GM12878 (cell line): Measurements from ENCODE around the gene BRCA1. TPM values are rescaled to one million over a fixed set of nuclear protein-coding genes. Genes with fewer than 3 reads are reported as not detected.

ENCODE experiments used
- FOXK2 ChIP-seq: fragments of 450-650 bp; IDR thresholded peaks from 2 replicates; pipeline ENCODE4 v1.6.1; 2017; ENCODE audit warnings: mild to moderate bottlenecking, moderate library complexity
- HCFC1 ChIP-seq: fragments of 150-350 bp; IDR thresholded peaks from 2 replicates; pipeline ENCODE4 v1.6.1; 2014; ENCODE audit warnings: low read length
- NR2C1 ChIP-seq: fragments of 450-650 bp; IDR thresholded peaks from 2 replicates; pipeline ENCODE4 v1.6.1; 2017; ENCODE audit warnings: antibody characterized with exemption, mild to moderate bottlenecking, moderate library complexity
- PAX5 ChIP-seq: IDR thresholded peaks from 2 replicates; pipeline ENCODE4 v1.6.1; 2011; ENCODE audit warnings: low read depth, low read length, borderline replicate concordance
- RUNX3 ChIP-seq: IDR thresholded peaks from 2 replicates; pipeline ENCODE4 v1.6.1; 2012; ENCODE audit warnings: low read length, inconsistent platforms
- YY1 ChIP-seq: IDR thresholded peaks from 2 replicates; pipeline ENCODE4 v1.6.1; 2011; ENCODE audit warnings: low read depth, mild to moderate bottlenecking, low read length
- ZNF217 ChIP-seq: fragments of 450-650 bp; IDR thresholded peaks from 2 replicates; pipeline ENCODE4 v1.6.1; 2017; ENCODE audit warnings: antibody characterized with exemption, mild to moderate bottlenecking
- polyA plus RNA-seq, 11 experiments: library from polyadenylated mRNA; depleted of rRNA in 4 of 11; unstranded in 6 of 11; stranded (reverse) in 5 of 11; fragments of >200 nt; fragmentation: Nextera tagmentation in 4 of 11; fragmentation: Illumina TruSeq in 1 of 11; extraction: Ambion mirVana in 4 of 11; extraction: Trizol in 1 of 11; gene quantifications; 1 replicate in 1 of 11; 2 replicates in 10 of 11; pipeline versions ENCODE4 v1.2.1 to v1.2.3, GENCODE V29; 2011 to 2016; ENCODE audit warnings: inconsistent platforms in 2 of 11, missing spikeins in 2 of 11, low read depth in 1 of 11
- total RNA-seq, 4 experiments: library from RNA; depleted of rRNA in 3 of 4; stranded (reverse); fragments of >200 nt in 3 of 4; fragmentation: Illumina TruSeq in 1 of 4; extraction: Trizol in 1 of 4; gene quantifications; 2 replicates each; pipeline versions ENCODE4 v1.2.1 to v1.2.3, GENCODE V29; 2013 to 2021
- TF ChIP-seq, protein P1 (sequence below): fragments of 450-650 bp; IDR thresholded peaks from 2 replicates; pipeline ENCODE4 v1.6.1; 2018; ENCODE audit warnings: borderline replicate concordance, mild to moderate bottlenecking; ENCODE audit not compliant: partially characterized antibody
- TF ChIP-seq, protein P2 (sequence below): fragments of 450-650 bp; IDR thresholded peaks from 2 replicates; pipeline ENCODE4 v1.6.1; 2017; ENCODE audit warnings: mild to moderate bottlenecking

BRCA1 gene
- total and polyA plus RNA-seq, 10 of the 15 experiments (the other 5 are each of a cell fraction or from before 2014, with no cell fraction given), result 16.8 to 71.2 (median 44.2) TPM

DNA sequence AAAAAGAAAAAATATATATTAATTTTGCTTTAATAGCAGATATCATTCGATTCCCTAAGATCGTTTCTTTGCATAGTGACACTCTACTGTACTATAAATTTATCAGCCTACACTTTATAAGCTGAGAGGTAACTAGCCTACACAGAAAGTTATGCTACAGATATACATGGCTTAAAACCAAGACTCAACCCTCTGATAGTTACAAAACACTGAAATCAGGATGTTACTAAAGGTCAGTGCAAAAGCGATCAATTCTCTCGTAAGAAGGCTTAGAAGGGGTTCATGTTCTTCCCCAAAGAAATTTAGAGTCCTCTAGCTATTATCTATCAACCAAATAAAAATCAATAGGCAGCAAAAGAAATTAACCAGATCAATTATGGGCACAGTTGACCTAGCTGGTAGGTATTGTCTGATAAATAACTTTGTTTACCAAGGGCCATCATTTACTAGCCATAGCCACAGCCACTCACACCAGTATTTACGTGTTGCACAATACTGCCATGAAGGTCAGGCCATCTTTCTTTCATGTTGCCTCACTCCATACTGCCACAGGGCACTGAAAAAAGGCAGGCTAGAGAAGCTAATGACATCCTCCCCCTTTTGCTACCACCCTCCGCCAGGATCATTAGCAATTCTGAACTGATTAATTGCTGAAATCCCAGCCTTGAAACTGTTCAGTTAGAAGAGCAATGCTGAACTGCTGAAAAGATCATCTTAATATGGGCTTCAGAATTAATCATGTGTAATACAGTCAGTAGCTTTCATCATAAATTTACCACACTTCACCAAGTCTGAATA lies 56.4 kb downstream of the BRCA1 start (continued):
- TF ChIP-seq PAX5, result no peak
- no peak for TF ChIP-seq FOXK2
- no peak for TF ChIP-seq RUNX3
- TF ChIP-seq YY1, result no peak
- TF ChIP-seq HCFC1, result no peak
- TF ChIP-seq, protein P1, sequence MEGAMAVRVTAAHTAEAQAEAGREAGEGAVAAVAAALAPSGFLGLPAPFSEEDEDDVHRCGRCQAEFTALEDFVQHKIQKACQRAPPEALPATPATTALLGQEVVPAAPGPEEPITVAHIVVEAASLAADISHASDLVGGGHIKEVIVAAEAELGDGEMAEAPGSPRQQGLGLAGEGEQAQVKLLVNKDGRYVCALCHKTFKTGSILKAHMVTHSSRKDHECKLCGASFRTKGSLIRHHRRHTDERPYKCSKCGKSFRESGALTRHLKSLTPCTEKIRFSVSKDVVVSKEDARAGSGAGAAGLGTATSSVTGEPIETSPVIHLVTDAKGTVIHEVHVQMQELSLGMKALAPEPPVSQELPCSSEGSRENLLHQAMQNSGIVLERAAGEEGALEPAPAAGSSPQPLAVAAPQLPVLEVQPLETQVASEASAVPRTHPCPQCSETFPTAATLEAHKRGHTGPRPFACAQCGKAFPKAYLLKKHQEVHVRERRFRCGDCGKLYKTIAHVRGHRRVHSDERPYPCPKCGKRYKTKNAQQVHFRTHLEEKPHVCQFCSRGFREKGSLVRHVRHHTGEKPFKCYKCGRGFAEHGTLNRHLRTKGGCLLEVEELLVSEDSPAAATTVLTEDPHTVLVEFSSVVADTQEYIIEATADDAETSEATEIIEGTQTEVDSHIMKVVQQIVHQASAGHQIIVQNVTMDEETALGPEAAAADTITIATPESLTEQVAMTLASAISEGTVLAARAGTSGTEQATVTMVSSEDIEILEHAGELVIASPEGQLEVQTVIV, result no peak
- TF ChIP-seq ZNF217, result no peak
- TF ChIP-seq, protein P2, sequence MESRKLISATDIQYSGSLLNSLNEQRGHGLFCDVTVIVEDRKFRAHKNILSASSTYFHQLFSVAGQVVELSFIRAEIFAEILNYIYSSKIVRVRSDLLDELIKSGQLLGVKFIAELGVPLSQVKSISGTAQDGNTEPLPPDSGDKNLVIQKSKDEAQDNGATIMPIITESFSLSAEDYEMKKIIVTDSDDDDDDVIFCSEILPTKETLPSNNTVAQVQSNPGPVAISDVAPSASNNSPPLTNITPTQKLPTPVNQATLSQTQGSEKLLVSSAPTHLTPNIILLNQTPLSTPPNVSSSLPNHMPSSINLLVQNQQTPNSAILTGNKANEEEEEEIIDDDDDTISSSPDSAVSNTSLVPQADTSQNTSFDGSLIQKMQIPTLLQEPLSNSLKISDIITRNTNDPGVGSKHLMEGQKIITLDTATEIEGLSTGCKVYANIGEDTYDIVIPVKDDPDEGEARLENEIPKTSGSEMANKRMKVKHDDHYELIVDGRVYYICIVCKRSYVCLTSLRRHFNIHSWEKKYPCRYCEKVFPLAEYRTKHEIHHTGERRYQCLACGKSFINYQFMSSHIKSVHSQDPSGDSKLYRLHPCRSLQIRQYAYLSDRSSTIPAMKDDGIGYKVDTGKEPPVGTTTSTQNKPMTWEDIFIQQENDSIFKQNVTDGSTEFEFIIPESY, result no peak
- no peak for TF ChIP-seq NR2C1
